Panc1 (cell line): ENCODE data around the gene SLC6A17. TPM values are rescaled to one million over a fixed set of nuclear protein-coding genes. Genes with fewer than 3 reads are reported as not detected.

Experiments used
- total RNA-seq: library from RNA; stranded (reverse); gene quantifications from one replicate; pipeline ENCODE4 v1.2.1, GENCODE V29; 2021; ENCODE audit not compliant: unreplicated experiment

SLC6A17 gene
- total RNA-seq, 1 experiment from 2014 or later, result 5.7 TPM

Other genes starting within 250 kb of the SLC6A17 start
- 217 TPM for gene CSF1, start 239.6 kb upstream of the SLC6A17 start, total RNA-seq
- 174 TPM for gene AHCYL1, start 165.7 kb upstream of the SLC6A17 start, total RNA-seq
- gene STRIP1, start 115.9 kb upstream of the SLC6A17 start, total RNA-seq, result 26.1 TPM
- not detected for gene ALX3, start 79.8 kb upstream of the SLC6A17 start, total RNA-seq
- not detected for gene UBL4B, start 38.1 kb upstream of the SLC6A17 start, total RNA-seq
- gene KCNC4, start 59.8 kb downstream of the SLC6A17 start, total RNA-seq, result 15.4 TPM
- gene RBM15, start 188.9 kb downstream of the SLC6A17 start, total RNA-seq, result 32.1 TPM
- gene SLC16A4, start 240.5 kb downstream of the SLC6A17 start, total RNA-seq, result 0.46 TPM